ENCODE data around the gene ANKRD44.

Gene ANKRD44

GRCh38 chr2:197101519-197101918 lies 209.1 kb downstream of the ANKRD44 start:
- no peak for DNase-seq

GRCh38 chr2:197097578-197098366 lies 212.8 kb downstream of the ANKRD44 start:
- DNase-seq = no peak

GRCh38 chr2:197096649-197097048 lies 213.9 kb downstream of the ANKRD44 start:
- no peak for DNase-seq

- DNase-seq = no peak
Observed at GRCh38 chr2:197092431-197092830, 218.1 kb downstream of the ANKRD44 start.

DNA sequence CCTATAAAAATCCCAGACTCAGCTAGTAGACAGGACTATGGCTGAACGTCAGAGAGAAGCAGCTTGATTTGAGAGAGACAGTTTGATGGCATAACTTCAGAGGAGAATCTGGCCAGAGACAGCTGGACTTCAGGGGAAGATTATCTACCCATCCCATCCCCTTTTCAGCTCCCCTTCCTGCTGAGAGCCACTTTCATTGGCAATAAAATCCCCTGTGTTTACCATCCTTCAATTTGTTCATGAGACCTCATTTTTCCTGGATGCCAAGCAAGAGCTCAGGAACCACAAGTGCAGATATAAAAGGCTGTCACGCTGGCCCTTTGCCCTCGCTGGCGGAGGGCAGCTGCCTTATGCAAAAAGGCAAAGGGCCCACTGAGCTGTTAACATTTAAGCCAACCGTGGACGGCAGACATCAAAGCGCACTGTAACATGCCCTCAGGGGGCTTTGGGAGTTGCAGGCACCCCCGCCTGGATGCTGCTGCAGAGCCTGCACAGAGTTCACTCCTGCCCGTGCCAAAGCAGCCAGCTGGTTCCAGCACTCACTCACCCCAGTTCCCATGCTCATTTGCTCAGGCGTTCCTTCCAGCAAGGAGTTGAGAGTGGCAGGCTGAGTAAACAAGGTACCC lies 219.7 kb downstream of the ANKRD44 start:
- no peak for DNase-seq

- DNase-seq = no peak
Observed at GRCh38 chr2:197089655-197090054, 220.9 kb downstream of the ANKRD44 start.

DNA sequence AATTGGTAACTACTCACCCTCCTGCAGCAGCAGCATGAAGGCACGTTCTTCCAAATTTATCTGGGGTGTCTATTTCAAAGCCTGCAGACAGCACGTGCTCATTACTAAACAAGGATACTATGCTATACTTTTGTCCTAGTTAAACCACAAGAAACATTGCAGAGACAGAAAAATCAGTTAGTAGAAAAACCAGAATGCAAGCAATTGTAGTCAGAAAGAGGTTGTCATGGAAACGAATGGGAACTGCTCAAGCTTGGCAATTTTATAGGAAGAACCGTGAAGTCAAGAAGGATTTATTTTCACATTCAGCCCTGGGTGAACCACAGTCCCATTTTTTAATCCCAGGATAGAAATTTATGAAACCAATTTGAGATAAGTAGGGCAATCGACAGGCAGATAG lies 221.9 kb downstream of the ANKRD44 start:
- no peak for DNase-seq

- DNase-seq = no peak
Observed at GRCh38 chr2:197086500-197086899, 224.1 kb downstream of the ANKRD44 start.

DNA sequence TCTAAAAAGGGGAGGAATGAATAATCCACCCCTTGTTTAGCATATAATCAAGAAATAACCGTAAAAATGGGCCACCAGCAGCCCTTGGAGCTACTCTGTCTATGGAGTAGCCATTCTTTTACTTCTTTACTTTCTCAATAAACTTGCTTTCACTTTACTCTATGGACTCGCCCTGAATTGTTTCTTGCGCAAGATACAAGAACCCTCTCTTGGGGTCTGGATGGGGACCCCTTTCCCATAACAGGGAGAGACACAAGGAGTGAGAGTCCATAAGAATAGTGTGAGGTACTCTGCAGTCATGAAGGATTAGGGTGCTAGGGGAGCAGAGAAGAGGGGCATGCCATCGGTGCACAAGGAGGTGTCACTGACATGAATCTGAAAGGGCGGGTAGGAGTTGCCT lies 224.9 kb downstream of the ANKRD44 start:
- DNase-seq = no peak

- no peak for DNase-seq
Observed at GRCh38 chr2:197081294-197081693, 229.3 kb downstream of the ANKRD44 start.

- no peak for DNase-seq
Observed at GRCh38 chr2:197080578-197081216, 229.9 kb downstream of the ANKRD44 start.

GRCh38 chr2:197079832-197080555 lies 230.6 kb downstream of the ANKRD44 start:
- no peak for DNase-seq

- DNase-seq = no peak
Observed at GRCh38 chr2:197079414-197079813, 231.2 kb downstream of the ANKRD44 start.

DNA sequence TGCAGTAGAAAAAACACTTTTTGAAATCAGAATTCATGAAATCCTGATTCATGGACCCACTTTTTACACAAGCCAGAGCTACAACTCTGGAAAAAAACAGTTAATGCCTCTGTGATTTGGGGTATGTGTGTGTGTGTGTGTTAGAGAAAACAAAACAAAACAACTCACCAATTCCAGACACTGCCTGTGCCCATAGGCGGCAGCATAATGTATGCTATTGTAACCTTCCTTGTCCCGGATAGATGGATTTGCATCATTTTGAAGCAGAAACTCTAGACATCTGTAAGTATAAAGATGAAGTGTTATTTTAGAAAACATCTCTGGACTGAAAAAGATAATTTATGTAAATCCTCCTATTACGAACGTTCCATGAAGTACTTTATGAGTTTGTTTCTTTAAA lies 232.0 kb downstream of the ANKRD44 start:
- DNase-seq = no peak

DNA sequence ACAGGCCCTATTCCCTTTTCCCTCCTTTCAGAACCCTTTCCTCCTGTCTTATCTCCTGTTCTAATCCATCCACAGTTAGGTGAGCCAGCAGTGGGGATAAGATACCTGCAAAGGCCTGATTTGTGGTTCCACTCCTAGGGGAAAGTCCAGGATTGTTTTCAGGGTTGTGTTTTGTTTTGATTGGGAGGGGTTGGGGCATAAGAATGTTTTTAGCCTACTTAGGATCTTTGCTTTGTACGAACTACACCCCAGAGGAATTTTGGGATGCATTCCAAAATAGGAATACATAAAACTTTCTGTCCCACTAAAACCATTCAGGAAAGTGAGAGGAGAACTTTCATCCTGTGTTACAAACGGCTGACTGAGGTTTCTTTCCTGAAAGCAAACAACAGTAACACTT lies 233.2 kb downstream of the ANKRD44 start:
- no peak for DNase-seq

GRCh38 chr2:197076652-197077051 lies 233.9 kb downstream of the ANKRD44 start:
- no peak for DNase-seq

DNA sequence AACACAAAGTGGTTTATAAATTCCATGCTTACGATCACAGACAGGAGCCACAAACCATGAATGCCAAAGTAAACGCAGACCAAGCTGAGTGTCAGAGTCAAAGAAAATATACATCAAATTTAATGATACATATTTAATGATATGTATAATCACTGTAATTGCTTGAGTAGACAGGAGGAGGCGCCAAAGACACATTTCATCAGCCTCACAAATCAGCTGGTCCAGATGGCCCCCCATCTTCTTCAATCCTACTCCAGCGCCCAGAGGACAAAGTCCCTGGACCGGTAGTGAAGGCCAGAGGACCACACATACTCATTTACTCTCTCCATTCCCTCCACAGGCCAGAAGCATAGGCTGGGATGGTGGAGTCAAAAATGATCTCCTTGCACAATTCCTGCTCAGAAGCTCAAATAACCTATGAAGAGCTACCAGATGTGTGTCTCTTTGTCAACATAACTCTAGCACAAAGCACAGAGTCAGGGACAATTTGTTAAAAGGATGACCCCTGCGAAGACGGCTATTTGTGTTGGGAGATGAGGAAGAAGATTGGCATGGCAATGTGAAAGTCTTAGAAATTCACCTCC lies 234.7 kb downstream of the ANKRD44 start:
- no peak for DNase-seq

DNA sequence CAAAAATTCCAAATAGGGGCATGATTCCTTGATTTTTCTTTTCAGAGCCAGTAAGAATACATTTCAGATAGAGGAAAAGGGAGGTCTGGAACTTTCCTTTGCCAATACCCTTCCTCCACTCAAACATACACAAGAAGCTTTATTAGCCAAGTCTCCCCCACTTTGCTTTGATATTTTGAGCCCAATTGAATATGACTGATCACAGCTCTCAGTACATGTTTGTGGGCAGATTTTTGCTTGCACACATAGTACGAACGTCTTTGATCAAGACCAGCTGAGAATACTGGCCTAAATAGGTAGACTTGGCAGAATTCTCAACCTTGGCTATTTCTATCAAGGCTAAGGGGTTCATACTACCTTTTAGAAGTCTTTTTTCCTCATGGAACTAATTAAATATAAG lies 235.3 kb downstream of the ANKRD44 start:
- no peak for DNase-seq

- DNase-seq = no peak
Observed at GRCh38 chr2:197073701-197074433, 236.7 kb downstream of the ANKRD44 start.

DNA sequence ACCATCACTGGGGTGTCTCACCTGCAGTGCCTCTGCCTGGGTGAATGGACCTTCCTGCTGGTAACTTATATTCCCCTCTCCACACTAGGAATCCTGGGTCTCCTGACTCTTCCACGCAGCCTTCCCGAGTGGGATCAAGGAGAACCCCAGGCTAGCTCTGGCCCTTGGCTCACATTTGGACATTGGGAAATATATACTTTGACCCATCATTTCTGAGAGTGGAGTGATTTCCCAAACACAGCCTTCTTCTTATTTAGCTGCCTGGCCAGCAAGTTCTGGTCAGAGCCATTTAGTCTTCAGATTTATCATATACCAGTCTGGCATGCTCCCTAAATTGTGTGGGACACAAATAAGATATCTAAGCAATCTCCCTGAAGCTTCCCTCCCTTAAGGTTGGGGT lies 237.3 kb downstream of the ANKRD44 start:
- no peak for DNase-seq

GRCh38 chr2:197072533-197072932 lies 238.0 kb downstream of the ANKRD44 start:
- DNase-seq = no peak

DNA sequence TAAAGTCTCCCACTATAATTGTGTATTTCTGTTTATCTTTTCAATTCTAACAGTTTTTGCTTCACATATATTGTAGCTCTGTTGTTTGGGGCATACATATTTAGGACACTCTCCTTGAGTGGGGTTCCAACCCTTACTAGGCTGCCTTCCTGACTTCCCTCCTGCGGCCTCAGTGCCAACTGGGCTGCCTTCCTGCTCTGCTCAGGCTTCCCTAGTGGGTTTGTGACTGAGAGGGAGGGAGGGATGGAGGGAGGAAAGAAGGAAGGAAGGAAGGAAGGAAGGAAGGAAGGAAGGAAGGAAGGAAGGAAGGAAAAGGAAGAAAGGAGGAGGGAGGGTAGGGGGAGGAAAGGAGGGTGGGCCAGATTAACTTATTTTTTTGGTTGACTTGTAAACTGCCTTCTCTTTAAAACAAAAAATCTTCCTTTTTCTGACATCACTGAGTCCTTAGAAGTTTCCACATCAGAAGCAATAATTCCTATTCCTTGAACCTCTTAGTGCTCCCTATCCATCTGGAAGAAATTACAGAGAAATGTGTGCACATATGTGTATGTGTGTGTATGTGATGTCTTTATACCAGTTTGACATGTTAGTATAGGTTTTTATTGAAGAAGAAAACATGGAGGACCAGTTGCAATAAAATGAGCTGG lies 238.7 kb downstream of the ANKRD44 start:
- DNase-seq = no peak
